ENCODE results near the gene IL12RB1. TPM values are rescaled to one million over a fixed set of nuclear protein-coding genes. Genes with fewer than 3 reads are reported as not detected.

IL12RB1 gene
- total and polyA plus RNA-seq, 10 of the 15 experiments (the other 5 are each of a cell fraction or from before 2014, with no cell fraction given) = 2.8 to 29.9 (median 17.6) TPM

- WGBS (ENCODE audit: insufficient coverage, insufficient replicate concordance, low lambda C conversion rate, missing lambda C conversion rate) = 57% methylated on average over 7 of the region's 7 CpGs
- H3K27ac ChIP-seq (ENCODE audit: control insufficient read depth, insufficient read depth) = no peak overlapping the region
- POLR2A ChIA-PET = interaction anchor here (0.5 to 1.9 kb wide), 7 partner anchors 8 to 93 kb away, joined by 4 to 16 read pairs (median 6); no protein-coding TSS in a partner anchor
- H3K9me3 ChIP-seq (replicated peaks; ENCODE audit: control insufficient read depth, insufficient read depth, low read length) = peaks cover 7% of the 10 kb centered on the region
- no peaks in the 10 kb centered on the region for H3K79me2 ChIP-seq (ENCODE audit: control insufficient read depth, insufficient read depth, low read length)
- no peak for FAIRE-seq
- peak; percentile 11 for ATAC-seq
- peak overlapping the region; percentile 30 for H3K4me2 ChIP-seq (ENCODE audit: control insufficient read depth, insufficient read depth)
- in situ Hi-C loops (cut with MboI) (no loop called here), intact Hi-C loops (cut with micrococcal nuclease; ENCODE audit: unreplicated experiment) (no loop called here)
- no peaks in the 10 kb centered on the region for H3K36me3 ChIP-seq (ENCODE audit: control insufficient read depth in 2 of 2, insufficient read depth in 2 of 2, low read length in 1 of 2)
- RAD21 ChIA-PET (ENCODE audit: unreplicated experiment) = interaction anchor here (0.8 to 2.3 kb wide), 8 partner anchors 10 to 293 kb away, joined by 3 to 12 read pairs (median 6); no protein-coding TSS in a partner anchor
- SMC1A ChIA-PET (ENCODE audit: uncharacterized antibody, unreplicated experiment) = interaction anchor here (0.6 to 2.3 kb wide), 7 partner anchors 9 to 227 kb away, joined by 3 to 12 read pairs (median 5); no protein-coding TSS in a partner anchor
- no peaks in the 10 kb centered on the region for H4K20me1 ChIP-seq (ENCODE audit: control insufficient read depth, insufficient read depth)
- CTCF ChIA-PET = interaction anchor here (1.1 to 3.6 kb wide), 5 partner anchors 9 to 125 kb away, joined by 3 to 29 read pairs (median 4); no protein-coding TSS in a partner anchor
- peaks cover 15% of the 10 kb centered on the region for H3K4me1 ChIP-seq (ENCODE audit: control insufficient read depth, insufficient read depth, low read length)
- no peak overlapping the region for H3K9ac ChIP-seq (ENCODE audit: control insufficient read depth, insufficient read depth, low read length)
- peak overlapping the region; percentile 34; the same call in 1 of the 2 replicates for H3K4me3 ChIP-seq
- no peak for DNase-seq (ENCODE audit: low read depth, low spot score)
- H3K27me3 ChIP-seq (replicated peaks in 1 of 2; ENCODE audit: control insufficient read depth in 2 of 2, insufficient read depth in 2 of 2, low read length in 1 of 2) = peaks cover 0 to 2% of the 10 kb centered on the region in 2 experiments; a peak in 2 of 4 replicates
- H2AFZ ChIP-seq (ENCODE audit: control insufficient read depth, low read depth, low read length) = no peak overlapping the region
- no TSS peak for BruUV-seq (replicated peaks)
- no peak for TF ChIP-seq KDM1A (IDR thresholded peaks at IDR 0.05; ENCODE audit: borderline replicate concordance)
- no peak for TF ChIP-seq ZBTB40 (IDR thresholded peaks at IDR 0.05; ENCODE audit: borderline replicate concordance)
- TF ChIP-seq MLLT1 (IDR thresholded peaks at IDR 0.05) = no peak
- TF ChIP-seq BCLAF1 (IDR thresholded peaks at IDR 0.05) = no peak
- TF ChIP-seq NR2C2 (IDR thresholded peaks at IDR 0.05; ENCODE audit: borderline replicate concordance, control insufficient read depth, insufficient read length, low read depth) = no peak
- TF ChIP-seq IKZF2 (IDR thresholded peaks at IDR 0.05) = 0 out of 4 replicates have a peak, but pooled peaks of 1 of the 2 experiments have one; percentile 3
- no peak for TF ChIP-seq NFYB (IDR thresholded peaks at IDR 0.05; ENCODE audit: insufficient read depth, low read depth, low read length)
- TF ChIP-seq STAT1 (conservative IDR thresholded peaks at IDR 0.05) = no peak
- TF ChIP-seq NBN (IDR thresholded peaks at IDR 0.05) = no peak
- no peak for TF ChIP-seq BRCA1 (IDR thresholded peaks at IDR 0.05; ENCODE audit: low read depth, low read length)
- TF ChIP-seq PBX3 (IDR thresholded peaks at IDR 0.05; ENCODE audit: insufficient replicate concordance, low read depth, low read length) = no peak
- peak; percentile 42; the same call in 1 of the 2 replicates for TF ChIP-seq RB1 (IDR thresholded peaks at IDR 0.05; ENCODE audit: borderline replicate concordance)
Observed at GRCh38 chr19:18045307-18046050, 41.3 kb downstream of the IL12RB1 start.

All from GM12878 (cell line).